Type B pancreatic cell (in vitro differentiated cells): ENCODE results near the gene HOXB4. TPM values are rescaled to one million over a fixed set of nuclear protein-coding genes. Genes with fewer than 3 reads are reported as not detected.
"Not testable (repeated sequence)": the region's sequence is repeated elsewhere in the genome, so short reads cannot be mapped to it uniquely, and the experiment has no call there.

Experiments used
- DNase-seq: peaks from one replicate; pipeline ENCODE4 v3.0.0; 2021; ENCODE audit warnings: mixed read lengths; ENCODE audit not compliant: unreplicated experiment; ENCODE audit errors: extremely low spot score
- H3K27ac Mint-ChIP-seq: 2 replicates; pipeline ENCODE4 v1.8.0; 2021; ENCODE audit warnings: mild to moderate bottlenecking, mixed read lengths
- H3K27me3 Mint-ChIP-seq: 2 replicates; pipeline ENCODE4 v1.8.0; 2021; ENCODE audit warnings: mixed read lengths
- H3K36me3 Mint-ChIP-seq: 2 replicates; pipeline ENCODE4 v1.8.0; 2021; ENCODE audit warnings: mixed read lengths
- H3K4me1 Mint-ChIP-seq: one replicate; pipeline ENCODE4 v1.8.0; 2021; ENCODE audit warnings: mixed read lengths; ENCODE audit not compliant: unreplicated experiment
- H3K4me3 Mint-ChIP-seq: 2 replicates; pipeline ENCODE4 v1.8.0; 2021; ENCODE audit warnings: mild to moderate bottlenecking, mixed read lengths
- H3K9me3 Mint-ChIP-seq: 2 replicates; pipeline ENCODE4 v1.8.0; 2021; ENCODE audit warnings: mixed read lengths
- CTCF ChIP-seq: fragments of 200-600 bp; sonication (generic); conservative IDR thresholded peaks from 2 replicates; pipeline ENCODE4 v1.5.0; 2021; ENCODE audit warnings: antibody characterized with exemption, mild to moderate bottlenecking
- total RNA-seq: library from RNA; stranded (reverse); gene quantifications from 2 replicates; pipeline ENCODE4 v1.2.1, GENCODE V29; 2021; ENCODE audit warnings: low replicate concordance

HOXB4 gene
- total RNA-seq, 1 donor from 2014 or later: 27.0 TPM

GRCh38 chr17:48541577-48542113 lies 36.5 kb downstream of the HOXB4 start:
- no peak for TF ChIP-seq CTCF
- Mint-ChIP-seq H3K9me3 (no peaks in the 10 kb centered on the region), H3K27me3 (peaks cover 57% of the 10 kb centered on the region), H3K4me1 (peaks cover 43% of the 10 kb centered on the region), H3K27ac (peak overlapping the region; percentile 93), H3K36me3 (peaks cover 23% of the 10 kb centered on the region), H3K4me3 (peak overlapping the region; percentile 92)
- DNase-seq: no peak

DNA sequence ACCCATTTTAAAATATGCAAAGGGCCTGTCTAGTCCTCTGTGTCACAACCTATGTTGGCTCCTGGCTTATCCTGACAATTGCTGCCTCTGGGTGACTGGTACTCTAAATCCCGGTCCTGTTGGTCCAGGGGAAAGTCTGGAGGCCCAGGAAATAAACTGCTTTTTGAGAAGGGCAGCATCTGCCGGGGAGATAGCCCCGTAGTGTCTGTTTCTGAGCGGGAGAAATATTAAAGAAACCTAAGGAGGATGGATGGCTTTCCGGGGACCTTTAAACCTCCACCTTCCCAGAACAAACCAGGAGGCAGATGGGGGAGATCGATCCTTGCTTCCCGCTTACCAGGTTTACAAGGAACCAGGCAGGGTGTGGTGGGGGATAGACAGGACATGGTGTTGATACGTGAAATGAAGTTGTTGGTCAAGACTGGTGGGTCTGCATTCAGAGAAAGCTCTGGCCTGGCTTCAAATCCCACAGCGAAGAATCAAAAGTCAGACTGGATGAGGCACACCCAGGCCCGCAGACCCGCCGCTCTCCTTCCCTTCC lies 37.0 kb downstream of the HOXB4 start:
- H3K36me3 Mint-ChIP-seq: peaks cover 23% of the 10 kb centered on the region
- no peak for TF ChIP-seq CTCF
- H3K27ac Mint-ChIP-seq: peak overlapping the region; percentile 93
- H3K4me1 Mint-ChIP-seq: peaks cover 41% of the 10 kb centered on the region
- no peaks in the 10 kb centered on the region for H3K9me3 Mint-ChIP-seq
- no peak for DNase-seq
- H3K4me3 Mint-ChIP-seq: peak overlapping the region; percentile 92
- H3K27me3 Mint-ChIP-seq: peaks cover 51% of the 10 kb centered on the region

- peak overlapping the region; percentile 82 for H3K4me3 Mint-ChIP-seq
- H3K9me3 Mint-ChIP-seq: no peaks in the 10 kb centered on the region
- DNase-seq: no peak
- peak overlapping the region; percentile 74 for H3K27ac Mint-ChIP-seq
- TF ChIP-seq CTCF: no peak
- peaks cover 23% of the 10 kb centered on the region for H3K36me3 Mint-ChIP-seq
- peaks cover 42% of the 10 kb centered on the region for H3K27me3 Mint-ChIP-seq
- peaks cover 32% of the 10 kb centered on the region for H3K4me1 Mint-ChIP-seq
Measured at GRCh38 chr17:48540213-48540612, 37.9 kb downstream of the HOXB4 start.

DNA sequence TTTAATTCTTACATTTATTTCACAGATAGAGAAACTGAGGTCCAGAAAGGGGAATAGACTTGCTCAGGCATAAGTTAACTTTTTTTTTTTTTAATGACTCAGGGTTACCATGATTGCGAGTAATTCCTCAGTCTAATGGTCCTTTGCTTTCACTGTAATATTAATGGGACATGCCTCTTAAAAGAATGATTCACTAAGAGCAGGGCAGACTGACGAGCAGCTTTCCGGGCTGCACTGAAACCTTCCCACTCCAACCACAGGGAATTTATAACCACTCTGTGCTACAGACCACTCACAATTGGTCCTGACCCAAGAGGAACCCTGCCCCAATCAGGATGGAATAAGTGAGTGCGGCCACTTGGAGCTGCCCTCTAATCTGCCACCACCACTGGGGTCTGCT lies 39.0 kb downstream of the HOXB4 start:
- Mint-ChIP-seq H3K27me3 (peaks cover 35% of the 10 kb centered on the region), H3K27ac (peak overlapping the region; percentile 56)
- no peak for TF ChIP-seq CTCF

DNA sequence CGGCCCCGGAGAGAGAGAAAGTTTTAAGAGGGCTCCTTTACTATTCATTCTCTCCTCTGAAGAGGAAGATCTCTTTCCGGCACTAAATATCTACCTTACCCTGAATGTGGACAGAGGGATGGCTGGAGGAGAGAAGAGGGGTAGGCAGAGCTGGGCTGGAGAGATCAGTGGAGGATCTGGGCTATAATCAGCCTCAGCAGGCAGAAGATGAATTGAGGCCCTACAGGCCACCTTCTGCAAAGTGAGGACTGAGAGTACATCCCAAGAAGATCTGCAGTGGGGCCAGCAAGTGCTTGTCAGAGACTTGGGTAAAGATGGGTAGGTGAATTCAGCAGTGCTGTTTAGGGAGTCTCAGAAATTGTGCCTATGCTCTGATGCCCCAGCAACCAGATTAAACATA lies 40.8 kb downstream of the HOXB4 start:
- TF ChIP-seq CTCF: no peak
- no peak for DNase-seq
- Mint-ChIP-seq H3K4me1 (peaks cover 40% of the 10 kb centered on the region), H3K4me3 (peak overlapping the region; percentile 34), H3K9me3 (no peaks in the 10 kb centered on the region), H3K27me3 (peaks cover 31% of the 10 kb centered on the region), H3K27ac (peak overlapping the region; percentile 59), H3K36me3 (peaks cover 13% of the 10 kb centered on the region)

More for the DNA sequence above, 39.0 kb downstream of the HOXB4 start:
- Mint-ChIP-seq H3K36me3 (peaks cover 22% of the 10 kb centered on the region), H3K4me3 (peak overlapping the region; percentile 82), H3K9me3 (no peaks in the 10 kb centered on the region), H3K4me1 (peaks cover 26% of the 10 kb centered on the region)
- no peak for DNase-seq

DNA sequence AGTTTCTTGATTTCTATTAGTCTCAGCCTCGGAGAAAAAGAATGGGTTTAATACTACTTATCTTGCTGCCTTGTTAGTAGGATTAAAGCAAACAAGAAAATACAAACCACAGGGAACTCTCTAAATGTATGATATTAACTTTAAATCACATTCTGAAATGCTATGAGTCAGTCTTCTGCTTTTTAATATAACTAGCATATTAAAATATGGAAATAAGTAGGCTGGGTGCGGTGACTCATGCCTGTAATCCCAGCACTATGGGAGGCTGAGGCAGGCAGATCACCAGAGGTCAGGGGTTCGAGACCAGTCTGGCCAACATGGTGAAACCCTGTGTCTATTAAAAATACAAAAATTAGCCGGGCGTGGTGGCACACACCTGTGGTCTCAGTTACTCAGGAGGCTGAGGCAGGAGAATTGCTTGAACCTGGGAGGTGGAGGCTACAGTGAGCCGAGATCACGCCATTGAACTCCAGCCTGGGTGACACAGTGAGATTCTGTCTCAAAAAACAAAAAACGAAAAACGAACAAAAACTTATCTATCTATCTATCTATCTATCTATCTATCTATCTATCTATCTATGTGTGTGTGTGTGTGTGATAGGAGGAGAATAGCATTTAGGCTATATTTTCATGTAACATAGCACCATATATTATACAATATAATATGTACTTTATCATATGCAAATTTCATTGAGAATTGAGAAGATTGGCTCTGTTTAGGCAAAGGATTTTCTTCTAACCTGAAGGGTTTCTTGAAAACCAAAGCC lies 42.2 kb downstream of the HOXB4 start:
- Mint-ChIP-seq H3K27me3 (peaks cover 34% of the 10 kb centered on the region), H3K4me1 (peaks cover 47% of the 10 kb centered on the region)
- H3K4me3 Mint-ChIP-seq, H3K36me3 Mint-ChIP-seq, DNase-seq, H3K9me3 Mint-ChIP-seq, H3K27ac Mint-ChIP-seq: not testable (repeated sequence)
